Measurements from ENCODE around the gene KDM1B. TPM values are rescaled to one million over a fixed set of nuclear protein-coding genes. Genes with fewer than 3 reads are reported as not detected.

KDM1B gene
- total RNA-seq, 1 experiment from 2014 or later: 25.0 TPM

DNA sequence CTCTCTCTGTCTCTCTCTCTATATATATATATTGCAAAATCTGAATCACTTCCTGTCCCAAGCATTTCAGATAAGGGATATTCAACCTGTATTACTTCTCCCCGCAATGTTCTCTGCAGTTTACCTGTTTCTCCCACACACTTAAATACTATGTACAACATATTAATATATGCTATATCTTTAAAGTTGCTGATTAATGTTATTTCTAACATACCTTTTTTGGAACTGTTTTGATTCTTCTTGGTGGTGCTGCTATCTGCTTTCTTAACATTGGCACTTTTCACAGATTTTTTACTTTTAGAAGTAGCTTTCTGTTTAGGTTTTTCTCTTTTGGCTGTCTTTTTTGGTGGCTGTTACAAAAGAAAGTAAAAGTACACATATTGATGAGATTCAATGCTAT is 81.9 kb downstream of the KDM1B start:
- ChIA-PET POLR2A (ENCODE audit: unreplicated experiment) (no interaction called here), CTCF (no interaction called here)
- Histone ChIP-seq H3K9me2 (replicated peaks; ENCODE audit: low read length) (no peaks in the 10 kb centered on the region), H4K20me1 (ENCODE audit: low read length) (peaks cover 17% of the 10 kb centered on the region), H3K4me3 (ENCODE audit: low read length) (no peak overlapping the region), H3K79me2 (ENCODE audit: low read length) (peaks cover 69% of the 10 kb centered on the region), H3K9me3 (ENCODE audit: low read length) (no peaks in the 10 kb centered on the region), H2AFZ (ENCODE audit: low read length) (no peak overlapping the region), H3K9ac (ENCODE audit: low read length) (no peak overlapping the region), H3F3A (ENCODE audit: low read length, unreplicated experiment) (no peaks in the 10 kb centered on the region), H3K27me3 (ENCODE audit: low read length) (no peaks in the 10 kb centered on the region), H3K4me1 (ENCODE audit: insufficient read depth, low read length) (peaks cover 11% of the 10 kb centered on the region), H3K36me3 (ENCODE audit: low read depth, low read length) (peaks cover 55% of the 10 kb centered on the region), H3K27ac (ENCODE audit: low read length) (no peak overlapping the region), H3K4me2 (ENCODE audit: low read length) (no peak overlapping the region)
- intact Hi-C loops (cut with micrococcal nuclease): no loop called here
- DNase-seq: no peak
- no peak for ATAC-seq
- TF ChIP-seq, protein P1, sequence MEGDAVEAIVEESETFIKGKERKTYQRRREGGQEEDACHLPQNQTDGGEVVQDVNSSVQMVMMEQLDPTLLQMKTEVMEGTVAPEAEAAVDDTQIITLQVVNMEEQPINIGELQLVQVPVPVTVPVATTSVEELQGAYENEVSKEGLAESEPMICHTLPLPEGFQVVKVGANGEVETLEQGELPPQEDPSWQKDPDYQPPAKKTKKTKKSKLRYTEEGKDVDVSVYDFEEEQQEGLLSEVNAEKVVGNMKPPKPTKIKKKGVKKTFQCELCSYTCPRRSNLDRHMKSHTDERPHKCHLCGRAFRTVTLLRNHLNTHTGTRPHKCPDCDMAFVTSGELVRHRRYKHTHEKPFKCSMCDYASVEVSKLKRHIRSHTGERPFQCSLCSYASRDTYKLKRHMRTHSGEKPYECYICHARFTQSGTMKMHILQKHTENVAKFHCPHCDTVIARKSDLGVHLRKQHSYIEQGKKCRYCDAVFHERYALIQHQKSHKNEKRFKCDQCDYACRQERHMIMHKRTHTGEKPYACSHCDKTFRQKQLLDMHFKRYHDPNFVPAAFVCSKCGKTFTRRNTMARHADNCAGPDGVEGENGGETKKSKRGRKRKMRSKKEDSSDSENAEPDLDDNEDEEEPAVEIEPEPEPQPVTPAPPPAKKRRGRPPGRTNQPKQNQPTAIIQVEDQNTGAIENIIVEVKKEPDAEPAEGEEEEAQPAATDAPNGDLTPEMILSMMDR (conservative IDR thresholded peaks at IDR 0.05; ENCODE audit: low read depth, low read length): no peak
- TF ChIP-seq EZH2 (IDR thresholded peaks at IDR 0.05; ENCODE audit: low read length, unreplicated experiment): no peak
- no peak for TF ChIP-seq EZH2phosphoT487 (IDR thresholded peaks at IDR 0.05; ENCODE audit: borderline replicate concordance, low read length)
- no TSS peak for BruUV-seq (replicated peaks)

- Histone ChIP-seq H2AFZ (ENCODE audit: low read length) (no peak overlapping the region), H3K9me2 (replicated peaks; ENCODE audit: low read length) (no peaks in the 10 kb centered on the region), H3K4me2 (ENCODE audit: low read length) (no peak overlapping the region), H3K27ac (ENCODE audit: low read length) (no peak overlapping the region), H4K20me1 (ENCODE audit: low read length) (peaks cover 17% of the 10 kb centered on the region), H3K27me3 (ENCODE audit: low read length) (no peaks in the 10 kb centered on the region), H3K9ac (ENCODE audit: low read length) (no peak overlapping the region), H3K9me3 (ENCODE audit: low read length) (no peaks in the 10 kb centered on the region), H3K79me2 (ENCODE audit: low read length) (peaks cover 69% of the 10 kb centered on the region), H3K4me3 (ENCODE audit: low read length) (no peak overlapping the region), H3F3A (ENCODE audit: low read length, unreplicated experiment) (peaks cover 5% of the 10 kb centered on the region), H3K4me1 (ENCODE audit: insufficient read depth, low read length) (peaks cover 26% of the 10 kb centered on the region), H3K36me3 (ENCODE audit: low read depth, low read length) (peaks cover 72% of the 10 kb centered on the region)
- BruUV-seq (replicated peaks): no TSS peak
- ChIA-PET POLR2A (ENCODE audit: unreplicated experiment) (no interaction called here), CTCF (no interaction called here)
- intact Hi-C loops (cut with micrococcal nuclease): loop anchor here (2.0 to 10.0 kb wide), 2 partner anchors 21 to 375 kb away; no protein-coding TSS in a partner anchor
- TF ChIP-seq EZH2phosphoT487 (IDR thresholded peaks at IDR 0.05; ENCODE audit: borderline replicate concordance, low read length) (no peak), EZH2 (IDR thresholded peaks at IDR 0.05; ENCODE audit: low read length, unreplicated experiment) (no peak)
- TF ChIP-seq, protein P1 (conservative IDR thresholded peaks at IDR 0.05; ENCODE audit: low read depth, low read length): no peak
- DNase-seq: no peak
- ATAC-seq: no peak
Observed at GRCh38 chr6:18240230-18240629, 85.0 kb downstream of the KDM1B start.

DNA sequence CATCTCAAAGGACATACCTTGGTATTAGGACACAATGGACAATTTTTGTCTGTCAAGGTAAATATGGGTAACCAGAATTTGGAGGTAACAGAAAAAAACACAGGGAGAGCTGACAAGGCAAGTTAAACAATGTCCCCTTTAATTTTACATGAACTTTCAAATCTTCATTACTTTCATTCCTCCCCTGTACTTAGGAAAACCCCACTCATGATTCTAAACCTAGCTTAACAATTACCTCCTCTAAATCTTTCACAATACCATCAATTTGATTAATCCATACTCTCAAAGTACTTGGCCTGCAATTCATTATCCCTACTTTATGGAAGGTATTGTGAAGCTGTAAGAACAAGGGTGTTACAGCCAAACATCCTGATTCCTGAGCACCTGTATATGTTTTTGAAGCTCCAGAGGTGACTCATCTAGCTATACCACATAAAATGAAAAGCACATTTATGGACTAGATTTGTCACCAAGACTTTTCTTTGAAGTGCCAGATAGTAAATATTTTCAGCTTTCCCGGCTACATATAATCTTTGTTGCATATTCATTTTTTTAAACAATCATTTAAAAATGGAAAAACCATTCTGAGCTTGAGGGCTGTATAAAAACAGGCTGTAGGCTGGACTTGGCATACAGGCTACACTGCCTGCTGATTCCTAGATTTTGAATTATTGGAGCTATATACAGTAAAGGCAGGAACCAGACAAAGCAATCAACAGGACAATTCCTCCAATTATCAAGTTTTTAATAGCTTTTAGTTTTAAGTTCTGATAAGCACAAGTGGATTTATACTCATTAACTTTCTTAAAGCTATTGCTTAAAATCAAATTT is 86.2 kb downstream of the KDM1B start:
- H4K20me1 ChIP-seq (ENCODE audit: low read length): peaks cover 17% of the 10 kb centered on the region
- no peak overlapping the region for H3K4me3 ChIP-seq (ENCODE audit: low read length)
- H3K9me2 ChIP-seq (replicated peaks; ENCODE audit: low read length): no peaks in the 10 kb centered on the region
- no peak for TF ChIP-seq EZH2phosphoT487 (IDR thresholded peaks at IDR 0.05; ENCODE audit: borderline replicate concordance, low read length)
- TF ChIP-seq, protein P1 (conservative IDR thresholded peaks at IDR 0.05; ENCODE audit: low read depth, low read length): no peak
- TF ChIP-seq EZH2 (IDR thresholded peaks at IDR 0.05; ENCODE audit: low read length, unreplicated experiment): no peak
- peaks cover 31% of the 10 kb centered on the region for H3K4me1 ChIP-seq (ENCODE audit: insufficient read depth, low read length)
- H3K4me2 ChIP-seq (ENCODE audit: low read length): peak overlapping the region; percentile 49
- intact Hi-C loops (cut with micrococcal nuclease): loop anchor here (2.0 to 10.0 kb wide), 2 partner anchors 19 to 377 kb away; no protein-coding TSS in a partner anchor
- no peaks in the 10 kb centered on the region for H3K9me3 ChIP-seq (ENCODE audit: low read length)
- POLR2A ChIA-PET (ENCODE audit: unreplicated experiment): interaction anchor here (0.6 to 0.9 kb wide), 3 partner anchors 59 to 87 kb away, joined by 3 to 10 read pairs (median 5); partner anchors contain the start of gene TPMT
- H3K27me3 ChIP-seq (ENCODE audit: low read length): no peaks in the 10 kb centered on the region
- H2AFZ ChIP-seq (ENCODE audit: low read length): no peak overlapping the region
- BruUV-seq (replicated peaks): TSS peak; percentile 11
- peaks cover 72% of the 10 kb centered on the region for H3K36me3 ChIP-seq (ENCODE audit: low read depth, low read length)
- peaks cover 5% of the 10 kb centered on the region for H3F3A ChIP-seq (ENCODE audit: low read length, unreplicated experiment)
- peak; percentile 78 for DNase-seq
- H3K27ac ChIP-seq (ENCODE audit: low read length): peak overlapping the region; percentile 74
- CTCF ChIA-PET: interaction anchor here (0.6 kb wide), 1 partner anchor 23 kb away, joined by 7 read pairs; the partner anchor contains the start of gene DEK
- peak overlapping the region; percentile 30; the same call in 1 of the 2 replicates for H3K9ac ChIP-seq (ENCODE audit: low read length)
- H3K79me2 ChIP-seq (ENCODE audit: low read length): peaks cover 57% of the 10 kb centered on the region
- ATAC-seq: peak; percentile 80
